DLD1 (cell line): Measurements from ENCODE around the gene DYNLL1.
"Not testable (repeated sequence)": the region's sequence is repeated elsewhere in the genome, so short reads cannot be mapped to it uniquely, and the experiment has no call there.

Experiments
- in situ Hi-C: cut with HindIII; loops from 2 replicates; pipeline ENCODE4 v1.10.0; 2017; ENCODE audit warnings: low sequenced_read_pairs

DYNLL1 gene

DNA sequence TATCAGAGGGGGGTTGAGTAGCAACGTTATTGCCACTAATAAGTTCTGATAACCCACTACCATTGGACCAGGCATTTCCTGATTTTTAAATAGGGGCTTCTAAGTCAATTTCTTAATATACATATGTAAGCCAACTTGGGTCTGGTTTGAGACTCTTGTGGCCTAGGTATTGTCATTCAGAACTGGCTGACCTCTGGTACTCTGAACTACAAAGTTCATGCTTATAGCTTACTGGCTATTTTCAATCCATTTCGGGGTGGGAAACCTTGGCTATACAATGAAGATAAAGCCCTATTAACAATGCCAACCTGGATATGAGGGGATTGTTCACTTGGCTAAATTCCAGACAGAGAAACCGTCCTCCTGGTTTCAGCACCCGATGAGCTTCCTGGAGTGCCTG lies 8.7 kb downstream of the DYNLL1 start:
- in situ Hi-C loops: no loop called here

DNA sequence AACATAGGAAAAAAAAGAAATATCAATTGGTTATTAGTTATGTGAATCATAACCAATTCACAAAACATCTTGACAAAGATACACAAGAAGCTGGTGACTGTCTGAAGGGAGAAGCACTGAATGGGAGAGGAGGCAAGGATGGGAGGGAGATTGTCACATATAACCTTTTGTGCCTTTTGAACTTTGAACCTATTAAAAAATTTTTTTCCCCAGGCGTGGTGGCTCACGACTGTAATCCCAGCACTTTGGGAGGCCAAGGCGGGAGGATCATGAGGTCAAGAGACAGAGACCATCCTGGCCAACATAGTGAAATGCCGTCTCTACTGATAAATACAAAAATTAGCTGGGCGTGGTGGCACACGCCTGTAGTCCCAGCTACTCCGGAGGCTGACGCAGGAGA lies 12.6 kb downstream of the DYNLL1 start:
- in situ Hi-C loops: no loop called here

DNA sequence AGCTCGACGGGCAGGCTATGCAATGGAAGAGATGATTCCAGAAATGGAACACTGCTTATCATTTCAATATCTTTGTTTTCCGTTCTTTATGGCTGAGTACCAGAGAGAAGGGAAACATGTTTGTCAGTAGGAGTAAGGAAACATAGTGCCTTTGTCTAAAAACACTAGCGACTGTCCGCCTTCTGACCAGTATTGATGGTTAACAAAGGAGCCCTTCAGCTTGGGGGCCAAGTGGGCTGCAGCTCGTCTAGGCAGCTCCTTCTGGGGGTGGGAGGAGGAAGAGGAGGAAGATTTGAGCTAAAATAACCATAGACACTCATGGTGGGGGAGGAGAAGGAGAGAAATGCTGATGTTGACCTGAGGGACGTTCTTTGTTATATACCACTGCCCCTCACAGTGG lies 18.1 kb downstream of the DYNLL1 start:
- in situ Hi-C loops: no loop called here

DNA sequence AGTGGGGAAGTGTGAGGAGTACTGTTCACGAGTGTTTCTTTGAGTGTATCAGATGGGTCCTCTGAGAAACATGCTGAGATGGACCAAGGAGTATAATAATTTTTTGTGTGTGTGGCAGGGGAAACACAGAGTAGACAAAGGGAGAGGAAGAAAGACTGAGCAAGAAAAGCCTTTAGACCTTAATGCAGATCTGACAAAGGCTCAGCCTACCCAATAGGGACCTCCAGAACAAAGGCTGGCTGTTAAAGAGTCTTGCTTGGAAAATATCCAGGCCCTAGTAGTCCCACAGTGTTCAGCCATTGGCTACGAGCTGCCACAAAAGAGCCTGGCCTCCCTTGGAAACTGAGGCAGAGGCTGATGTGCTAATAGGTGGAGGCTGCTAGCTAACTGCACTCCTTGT lies 19.6 kb downstream of the DYNLL1 start:
- in situ Hi-C loops: no loop called here

DNA sequence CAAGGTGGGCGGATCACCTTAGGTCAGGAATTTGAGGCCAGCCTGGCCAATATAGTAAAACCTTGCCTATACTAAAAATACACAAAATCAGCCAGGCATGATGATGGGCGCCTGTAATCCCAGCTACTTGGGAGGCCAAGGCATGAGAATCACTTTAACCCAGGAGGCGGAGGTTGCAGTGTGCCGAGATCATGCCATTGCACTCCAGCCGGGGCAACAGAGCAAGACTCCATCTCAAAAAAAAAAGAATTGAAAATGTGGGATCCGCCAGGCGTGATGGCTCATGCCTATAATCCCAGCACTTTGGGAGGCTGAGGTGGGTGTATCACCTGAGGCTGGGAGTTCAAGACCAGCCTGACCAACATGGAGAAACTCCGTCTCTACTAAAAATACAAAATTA lies 23.4 kb downstream of the DYNLL1 start:
- in situ Hi-C loops: not testable (repeated sequence)

DNA sequence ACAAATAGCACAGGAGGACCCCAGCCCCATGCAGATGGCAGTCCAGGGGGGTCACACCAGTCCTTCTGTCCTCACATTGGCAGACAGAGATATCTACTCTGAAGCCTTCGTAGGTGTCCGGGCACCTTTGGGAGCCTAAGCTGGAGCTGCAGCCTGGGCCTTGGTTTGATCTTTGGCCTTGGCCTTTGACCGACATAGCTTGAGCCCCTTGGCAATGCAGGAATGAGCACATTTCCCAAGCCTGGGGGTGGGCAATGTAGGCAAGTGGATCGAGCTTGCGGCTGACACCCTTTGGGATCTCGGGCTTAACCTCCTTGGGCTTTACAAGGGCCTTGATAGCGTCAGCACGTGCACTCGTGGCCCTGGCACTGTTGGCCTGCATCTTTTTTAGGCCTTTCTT lies 26.7 kb downstream of the DYNLL1 start:
- in situ Hi-C loops: no loop called here

DNA sequence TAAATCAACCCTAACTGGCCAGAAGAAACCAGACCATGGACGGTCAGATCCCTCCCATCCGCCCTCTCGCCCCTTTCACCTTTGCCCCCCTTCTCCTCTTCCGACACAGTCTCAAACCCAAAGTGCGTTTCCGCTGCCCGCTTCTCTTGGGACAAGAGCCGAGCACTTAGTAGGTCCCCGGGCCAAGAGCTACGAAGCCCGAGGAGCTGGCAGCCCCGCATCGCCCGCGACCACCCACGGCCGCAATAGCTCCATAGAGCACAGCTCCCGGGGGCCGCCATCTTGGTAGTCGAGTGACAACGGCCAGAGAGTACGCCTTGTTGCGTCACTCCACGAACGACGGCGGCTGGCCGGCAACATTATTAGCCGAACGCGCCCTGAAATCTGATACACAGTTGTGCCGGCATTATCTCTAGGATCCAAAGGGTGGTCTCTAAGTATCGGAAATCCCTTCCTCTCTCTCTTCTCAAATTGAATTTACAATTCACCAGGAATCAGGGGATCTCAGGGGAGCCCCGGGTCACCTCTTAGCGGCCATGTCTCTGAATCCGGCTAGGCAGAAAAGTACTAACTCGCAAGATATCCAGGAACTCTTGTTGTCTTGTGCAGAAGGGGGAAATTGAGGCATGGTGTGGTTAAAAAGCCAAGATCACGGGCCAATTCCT lies 33.1 kb downstream of the DYNLL1 start, which contains the start of gene COQ5:
TSS of gene COQ5 (minus strand) at position 298 of the 665 bp plus-strand sequence. CDS start at position 281, 17 bp downstream.
- in situ Hi-C loops: no loop called here

DNA sequence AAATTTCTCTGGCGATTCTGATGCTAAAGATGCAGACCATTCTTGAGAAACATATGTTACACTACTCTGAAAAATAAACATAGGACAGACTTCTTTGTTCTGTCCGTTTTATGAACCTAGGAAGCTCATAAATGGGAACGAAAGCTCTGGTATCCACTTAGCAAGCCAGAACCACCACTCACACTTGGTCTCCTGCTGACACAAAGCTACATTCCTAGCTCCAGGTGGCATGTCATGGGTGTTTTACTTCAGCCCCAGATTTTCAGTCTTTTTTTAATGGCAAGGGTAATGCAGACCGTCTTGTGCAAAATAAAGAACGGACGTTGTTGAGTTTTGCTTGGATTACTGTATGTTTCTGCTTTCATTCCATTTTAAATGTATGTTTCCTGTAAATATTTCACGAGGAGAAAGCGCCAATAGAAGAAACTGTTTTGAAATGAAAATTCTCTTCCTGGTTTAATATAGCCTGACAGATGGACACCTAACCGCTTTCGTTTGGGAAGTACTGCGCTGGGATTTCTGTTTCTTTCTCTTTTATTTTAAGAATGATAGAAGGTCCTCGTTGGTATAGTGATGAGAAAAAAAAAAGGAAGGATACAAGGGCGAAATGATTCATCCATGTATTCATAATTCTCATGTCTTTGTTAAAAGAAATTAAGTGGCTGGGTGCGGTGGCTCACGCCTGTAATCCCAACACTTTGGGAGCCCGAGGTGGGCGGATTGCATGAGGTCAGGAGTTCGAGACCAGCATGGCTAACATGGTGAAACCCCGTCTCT lies 33.9 kb downstream of the DYNLL1 start:
- in situ Hi-C loops: no loop called here

DNA sequence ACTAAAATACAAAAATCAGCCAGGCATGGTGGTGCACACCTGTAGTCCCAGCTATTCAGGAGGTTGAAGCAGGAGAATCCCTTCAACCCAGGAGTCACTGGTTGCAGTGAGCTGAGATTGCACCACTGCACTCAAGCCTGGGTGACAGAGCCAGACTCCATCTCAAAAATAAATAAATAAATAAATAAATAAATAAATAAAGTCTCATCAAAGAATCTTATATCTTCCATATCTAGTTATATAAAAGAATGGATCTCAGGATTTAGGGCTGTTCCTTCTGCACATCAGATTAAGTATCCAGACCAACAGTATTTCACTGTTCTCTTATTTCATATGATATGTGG lies 34.5 kb downstream of the DYNLL1 start:
- in situ Hi-C loops: not testable (repeated sequence)

DNA sequence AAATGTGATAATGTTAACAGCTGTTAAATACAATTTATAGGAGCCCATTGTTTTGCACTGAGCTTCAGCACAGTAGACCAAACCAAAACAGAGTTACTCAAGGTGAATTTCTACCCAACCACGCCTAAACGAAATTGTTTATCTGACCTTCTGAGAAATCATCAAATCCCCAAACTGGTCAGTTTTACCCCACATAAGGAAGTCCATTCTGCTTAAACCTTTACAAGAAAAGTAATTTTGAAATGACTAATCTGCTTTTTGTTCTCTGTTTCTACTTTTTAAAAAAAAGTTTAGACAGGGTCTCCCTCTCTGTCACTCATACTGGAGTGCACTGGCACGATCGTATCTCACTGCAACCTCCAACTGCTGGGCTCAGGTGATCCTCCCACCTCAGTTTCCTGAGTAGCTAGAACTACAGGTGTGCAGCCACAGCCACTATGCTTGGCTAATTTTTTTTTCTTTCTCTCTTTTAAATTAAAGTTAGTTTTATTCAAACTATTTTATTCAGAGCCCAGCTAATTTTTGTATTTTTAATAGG lies 36.9 kb downstream of the DYNLL1 start:
- in situ Hi-C loops: no loop called here

DNA sequence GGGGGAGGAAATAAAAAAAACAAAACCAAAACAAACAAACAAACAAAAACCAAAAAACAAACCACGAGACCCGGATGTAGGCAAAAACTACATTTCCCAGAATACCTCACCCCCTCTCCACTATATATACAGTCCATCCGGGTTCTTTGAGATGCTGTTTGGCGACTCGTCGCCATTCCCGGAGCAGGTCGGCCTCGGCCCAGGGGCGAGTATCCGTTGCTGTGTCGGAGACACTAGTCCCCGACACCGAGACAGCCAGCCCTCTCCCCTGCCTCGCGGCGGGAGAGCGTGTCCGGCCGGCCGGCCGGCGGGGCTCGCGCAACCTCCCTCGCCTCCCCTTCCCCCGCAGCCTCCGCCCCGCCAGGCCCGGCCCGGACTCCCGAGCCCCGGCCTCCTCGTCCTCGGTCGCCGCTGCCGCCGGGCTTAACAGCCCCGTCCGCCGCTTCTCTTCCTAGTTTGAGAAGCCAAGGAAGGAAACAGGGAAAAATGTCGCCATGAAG lies 38.3 kb downstream of the DYNLL1 start, which contains the start of gene RNF10:
TSS of gene RNF10 (plus strand) at position 154 of the 500 bp plus-strand sequence. CDS start 456 bp downstream, outside the sequence.
- in situ Hi-C loops: no loop called here

DNA sequence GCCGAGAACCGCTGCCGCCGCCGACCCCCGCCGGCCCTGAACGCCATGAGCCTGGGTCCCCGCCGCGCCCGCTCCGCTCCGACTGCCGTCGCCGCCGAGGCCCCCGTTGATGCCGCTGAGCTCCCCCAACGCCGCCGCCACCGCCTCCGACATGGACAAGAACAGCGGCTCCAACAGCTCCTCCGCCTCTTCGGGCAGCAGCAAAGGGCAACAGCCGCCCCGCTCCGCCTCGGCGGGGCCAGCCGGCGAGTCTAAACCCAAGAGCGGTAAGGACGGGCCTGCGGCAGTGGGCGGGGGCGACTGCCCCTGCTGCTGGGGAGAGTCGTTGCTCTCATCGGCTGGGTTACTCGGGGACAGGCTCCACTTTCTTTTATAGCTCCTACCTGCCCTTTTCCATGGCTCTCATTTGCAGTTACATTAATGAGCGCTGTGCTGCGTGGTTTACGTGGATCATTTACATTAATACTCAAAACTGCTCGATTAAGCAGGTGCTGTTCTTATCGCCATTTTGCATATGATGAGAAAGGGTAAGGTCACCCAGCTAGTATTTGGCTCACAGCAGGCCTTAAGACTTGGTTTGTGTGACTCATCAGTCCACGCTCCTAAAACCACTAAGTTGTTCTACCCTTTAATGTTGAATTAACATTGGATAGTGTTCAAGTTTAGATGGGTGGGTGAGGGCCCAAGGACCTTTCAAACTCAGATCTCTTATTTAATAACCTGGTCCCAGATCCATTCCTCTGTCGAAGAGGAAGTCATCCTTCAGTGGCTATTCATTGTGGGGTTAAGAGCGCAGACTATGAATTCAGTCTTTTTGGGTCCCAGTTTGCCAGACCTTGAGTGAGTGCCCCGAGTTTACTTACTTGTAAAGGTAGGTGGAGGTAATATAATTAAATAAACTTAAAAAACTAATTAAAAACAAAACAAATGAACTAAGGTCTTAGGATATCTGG lies 39.1 kb downstream of the DYNLL1 start:
- in situ Hi-C loops: no loop called here

DNA sequence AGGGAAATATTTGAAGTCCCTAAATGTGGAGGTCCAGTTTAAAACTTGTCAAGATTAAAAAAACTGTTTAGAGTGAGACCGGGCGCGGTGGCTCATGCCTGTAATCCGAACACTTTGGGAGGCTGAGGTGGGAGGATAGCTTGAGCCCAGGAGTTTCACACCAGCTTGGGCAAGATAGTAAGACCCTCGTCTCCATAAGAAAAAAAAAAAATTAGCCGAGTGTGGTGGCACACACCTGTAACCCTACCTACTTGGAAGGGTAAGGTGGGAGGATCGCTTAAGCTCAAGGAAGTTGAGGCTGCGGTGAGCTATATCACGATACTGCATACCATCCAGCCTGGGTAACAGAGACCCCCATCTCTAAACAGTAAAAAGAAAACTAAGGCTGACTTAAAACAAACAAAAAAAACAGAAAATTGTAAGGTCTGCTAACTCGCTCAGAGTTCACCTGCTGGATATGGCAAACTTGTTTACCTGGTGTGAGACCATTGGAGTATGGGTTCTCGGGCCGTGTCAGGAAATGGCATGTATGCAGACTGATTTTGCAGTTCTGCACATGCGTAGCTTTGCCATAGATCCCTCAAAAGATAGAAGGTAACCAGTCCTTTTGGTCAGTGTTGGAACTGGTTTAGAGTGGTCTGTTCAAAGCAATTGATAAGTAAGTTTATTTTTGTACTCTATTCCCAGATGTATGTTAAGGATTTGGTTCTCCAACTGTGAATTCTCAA lies 40.3 kb downstream of the DYNLL1 start:
- in situ Hi-C loops: no loop called here

DNA sequence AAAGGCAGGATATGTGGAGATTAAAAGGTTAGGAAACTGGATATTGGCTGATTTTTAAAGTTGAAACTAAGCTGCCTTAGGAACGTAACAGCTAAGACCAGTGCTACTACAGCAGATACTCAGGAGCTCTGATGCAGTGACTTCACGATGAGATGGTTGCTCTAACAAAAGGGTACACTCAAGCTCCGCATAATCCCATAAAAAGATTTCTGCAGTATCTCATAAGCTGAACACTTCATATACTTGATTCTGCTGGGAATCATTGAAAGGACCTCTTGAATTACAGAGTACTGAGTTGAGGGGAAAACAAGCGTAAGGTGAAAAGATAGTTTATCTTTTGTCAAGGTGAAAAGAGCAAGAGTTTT lies 41.9 kb downstream of the DYNLL1 start:
- in situ Hi-C loops: no loop called here

DNA sequence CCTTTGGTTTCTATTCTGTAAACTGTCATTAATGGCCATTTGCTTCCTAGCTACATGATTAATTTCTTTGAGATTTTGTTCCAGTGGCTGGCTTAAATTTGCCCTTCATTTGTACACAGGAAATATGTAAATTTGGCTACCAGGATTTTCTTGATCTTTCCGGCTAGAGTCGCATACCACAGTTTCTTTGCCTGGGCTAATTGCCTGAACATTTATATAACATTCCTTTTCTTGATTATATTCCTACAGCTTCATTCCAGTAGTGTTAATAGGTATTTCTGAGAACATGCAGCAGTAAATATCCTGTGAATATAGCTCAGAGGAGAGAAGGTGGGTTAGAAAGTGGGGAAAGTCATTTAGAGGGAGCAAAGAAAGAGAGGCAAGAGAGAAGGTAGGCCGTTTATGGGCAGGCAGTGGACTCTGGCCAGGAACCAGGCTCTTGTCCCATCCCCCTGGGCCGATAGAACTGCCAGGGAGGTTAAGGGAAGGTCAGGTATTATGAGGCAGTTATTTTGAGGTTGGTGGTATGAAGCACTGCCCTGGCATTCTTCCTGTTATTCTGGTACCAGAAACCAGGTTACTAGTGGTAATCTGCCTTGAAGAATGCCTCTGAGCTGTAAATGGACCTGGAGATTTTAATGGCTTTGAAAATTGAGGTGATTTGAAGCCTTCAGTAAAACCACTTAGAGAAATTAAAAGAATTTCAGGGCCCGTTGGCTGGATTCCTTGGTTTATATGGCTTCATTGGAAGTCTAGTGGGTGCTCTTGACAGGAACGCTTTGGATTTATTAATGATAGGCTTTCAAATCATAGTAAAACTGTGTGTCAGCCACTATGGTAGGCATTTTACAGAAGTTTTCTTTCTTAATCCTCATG lies 42.6 kb downstream of the DYNLL1 start:
- in situ Hi-C loops: no loop called here

DNA sequence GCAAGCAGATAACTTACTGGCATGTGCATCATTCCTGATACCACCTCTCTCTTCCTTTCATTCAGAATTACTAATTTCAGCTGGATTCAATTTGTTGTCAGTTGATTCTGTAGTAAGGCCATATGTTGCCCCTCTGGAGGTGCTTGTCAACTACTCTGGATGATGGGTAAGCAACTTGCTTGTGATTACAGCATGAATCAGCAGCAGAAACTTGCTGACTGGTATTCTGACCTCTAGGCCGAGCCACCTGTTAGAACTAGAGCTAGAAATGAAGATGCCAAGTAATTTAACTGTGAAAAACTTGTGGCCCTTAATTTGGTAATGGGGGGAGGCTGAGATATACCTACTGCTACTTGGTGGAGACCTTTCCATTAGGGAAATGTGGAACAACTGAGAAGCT lies 43.4 kb downstream of the DYNLL1 start:
- in situ Hi-C loops: no loop called here

DNA sequence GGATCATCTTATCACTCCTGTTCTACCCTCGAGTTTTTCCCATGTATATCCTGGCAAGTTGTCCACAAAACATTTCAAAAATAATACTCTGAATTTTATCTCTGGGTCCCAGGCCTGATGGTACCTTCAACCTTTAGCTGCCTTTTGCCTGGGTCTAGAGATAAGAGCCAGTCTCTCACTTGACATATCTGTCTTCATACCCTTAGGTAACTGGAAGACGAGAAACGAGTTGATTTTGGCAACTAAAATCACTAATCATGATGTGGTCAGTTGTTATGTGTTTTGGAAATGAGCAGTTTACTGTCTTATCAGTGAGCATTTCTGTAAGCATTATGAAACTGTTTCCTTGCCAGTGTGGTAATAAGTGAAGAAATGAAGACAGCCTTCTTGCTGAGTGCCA lies 44.5 kb downstream of the DYNLL1 start:
- in situ Hi-C loops: no loop called here

DNA sequence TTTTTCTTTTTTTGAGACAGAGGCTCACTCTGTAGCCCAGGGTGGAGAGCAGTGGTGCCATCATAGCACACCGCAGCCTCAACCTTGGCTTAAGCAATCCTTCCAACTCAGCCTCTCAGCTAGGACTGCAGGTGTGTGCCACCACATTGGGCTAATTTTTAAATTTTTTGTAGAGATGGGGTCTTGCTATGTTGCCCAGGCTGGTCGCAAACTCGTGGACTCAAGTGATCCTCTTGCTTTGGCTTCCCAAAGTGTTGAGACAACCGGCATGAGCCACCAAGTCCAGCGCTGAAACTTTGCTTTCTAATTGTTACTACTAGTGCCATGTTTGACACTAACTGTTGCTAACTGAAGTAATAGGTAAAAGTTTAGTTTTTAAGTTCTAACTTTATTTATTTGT lies 46.3 kb downstream of the DYNLL1 start:
- in situ Hi-C loops: no loop called here

DNA sequence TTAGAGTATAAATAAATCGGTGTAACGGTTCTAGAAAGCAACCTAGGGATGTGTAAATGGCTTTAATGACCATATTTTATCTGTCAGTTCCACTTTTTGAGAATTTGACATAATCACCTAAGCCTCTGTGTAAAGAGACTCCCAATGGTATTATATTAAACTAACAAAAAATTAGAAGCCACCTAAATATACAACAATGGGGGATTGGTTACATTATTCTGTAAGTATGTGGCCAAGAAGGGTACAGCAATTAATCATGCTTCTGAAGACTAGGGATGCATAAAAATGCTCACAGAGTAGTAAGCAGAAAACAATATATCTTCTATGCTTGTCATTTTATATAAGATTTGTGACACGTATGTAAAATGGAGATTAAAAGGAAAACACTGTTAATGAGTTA lies 48.8 kb downstream of the DYNLL1 start:
- in situ Hi-C loops: no loop called here
